DND-41 (cell line): ENCODE data around the gene CPXM2.

Experiments
- ATAC-seq: fragments of 200-7000 bp; cut with Tn5 transposase; 3 replicates; pipeline ENCODE4 v1.9.1; 2021; ENCODE audit warnings: low read depth; ENCODE audit not compliant: insufficient read depth
- DNase-seq: peaks from one replicate; pipeline ENCODE4 v3.0.0-alpha.2; 2020
- H2AFZ ChIP-seq: 2 replicates; pipeline ENCODE4 v1.6.0; 2012; ENCODE audit warnings: low read depth, low read length
- H3K27ac ChIP-seq: 2 replicates; pipeline ENCODE4 v1.5.1; 2012; ENCODE audit warnings: low read length, inconsistent platforms
- H3K27me3 ChIP-seq: fragments of 200-600 bp; sonication (generic); 2 replicates; pipeline ENCODE4 v1.6.0; 2012; ENCODE audit warnings: low read length, mild to moderate bottlenecking, inconsistent platforms; ENCODE audit not compliant: insufficient read depth, poor library complexity
- H3K36me3 ChIP-seq: 2 replicates; pipeline ENCODE4 v1.5.1; 2012; ENCODE audit warnings: low read length, inconsistent platforms; ENCODE audit not compliant: insufficient read depth
- H3K4me1 ChIP-seq: 2 replicates; pipeline ENCODE4 v1.5.1; 2012; ENCODE audit warnings: mild to moderate bottlenecking, low read length; ENCODE audit not compliant: insufficient read depth
- H3K4me2 ChIP-seq: 2 replicates; pipeline ENCODE4 v1.6.0; 2012; ENCODE audit warnings: mild to moderate bottlenecking, moderate library complexity, low read length, inconsistent platforms; ENCODE audit not compliant: insufficient read depth
- H3K4me3 ChIP-seq, 2 experiments: fragments of 200-600 bp in 1 of 2; shearing (Covaris generic) in 1 of 2; 2 replicates each; pipeline ENCODE4 v1.5.1; 2012 to 2016; ENCODE audit warnings: inconsistent platforms in 2 of 2, low read length in 2 of 2, mild to moderate bottlenecking in 2 of 2, low read depth in 1 of 2, moderate library complexity in 1 of 2
- H3K79me2 ChIP-seq: 2 replicates; pipeline ENCODE4 v1.6.0; 2012; ENCODE audit warnings: low read length, inconsistent platforms; ENCODE audit not compliant: insufficient read depth
- H3K9ac ChIP-seq: 2 replicates; pipeline ENCODE4 v1.6.0; 2012; ENCODE audit warnings: low read depth, mild to moderate bottlenecking, inconsistent platforms, low read length, moderate library complexity
- H3K9me3 ChIP-seq: 2 replicates; pipeline ENCODE4 v1.5.1; 2012; ENCODE audit warnings: low read length, moderate library complexity, mild to moderate bottlenecking, inconsistent platforms; ENCODE audit not compliant: insufficient read depth, severe bottlenecking
- H4K20me1 ChIP-seq: 2 replicates; pipeline ENCODE4 v1.6.0; 2012; ENCODE audit warnings: low read length; ENCODE audit not compliant: insufficient read depth
- CTCF ChIP-seq: IDR thresholded peaks from 2 replicates; pipeline ENCODE4 v1.5.1; 2012; ENCODE audit warnings: borderline replicate concordance, low read length, moderate library complexity, mild to moderate bottlenecking; ENCODE audit not compliant: poor library complexity, severe bottlenecking; ENCODE audit errors: extremely low read depth
- EZH2 ChIP-seq: IDR thresholded peaks from 3 replicates; pipeline ENCODE4 v1.6.1; 2012; ENCODE audit warnings: borderline replicate concordance, low read depth, mild to moderate bottlenecking, moderate library complexity, low read length, inconsistent platforms; ENCODE audit not compliant: severe bottlenecking

Gene CPXM2

GRCh38 chr10:123912466-123912865 lies 20.9 kb upstream of the CPXM2 start:
- ATAC-seq: no peak
- Histone ChIP-seq H2AFZ (no peak overlapping the region), H3K27ac (no peak overlapping the region), H3K9me3 (no peaks in the 10 kb centered on the region), H3K27me3 (peaks cover 34% of the 10 kb centered on the region), H3K9ac (no peak overlapping the region), H3K4me3 (no peak overlapping the region), H3K4me1 (no peaks in the 10 kb centered on the region), H4K20me1 (no peaks in the 10 kb centered on the region), H3K36me3 (no peaks in the 10 kb centered on the region), H3K4me2 (no peak overlapping the region), H3K79me2 (no peaks in the 10 kb centered on the region)
- no peak for DNase-seq
- TF ChIP-seq EZH2 (no peak), CTCF (no peak)

GRCh38 chr10:123911866-123912265 lies 20.3 kb upstream of the CPXM2 start:
- no peaks in the 10 kb centered on the region for H3K9me3 ChIP-seq
- no peaks in the 10 kb centered on the region for H3K79me2 ChIP-seq
- H3K9ac ChIP-seq: no peak overlapping the region
- H3K4me2 ChIP-seq: no peak overlapping the region
- H3K4me1 ChIP-seq: no peaks in the 10 kb centered on the region
- TF ChIP-seq EZH2 (no peak), CTCF (no peak)
- H3K27ac ChIP-seq: no peak overlapping the region
- no peaks in the 10 kb centered on the region for H4K20me1 ChIP-seq
- H3K36me3 ChIP-seq: no peaks in the 10 kb centered on the region
- no peak overlapping the region for H2AFZ ChIP-seq
- ATAC-seq (no peak), DNase-seq (no peak)
- no peak overlapping the region for H3K4me3 ChIP-seq
- peaks cover 36% of the 10 kb centered on the region for H3K27me3 ChIP-seq

- TF ChIP-seq EZH2: no peak
- no peak for TF ChIP-seq CTCF
- DNase-seq (no peak), ATAC-seq (no peak)
- Histone ChIP-seq H3K27me3 (peaks cover 27% of the 10 kb centered on the region), H2AFZ (no peak overlapping the region), H3K36me3 (no peaks in the 10 kb centered on the region), H3K27ac (no peak overlapping the region), H4K20me1 (no peaks in the 10 kb centered on the region), H3K9ac (no peak overlapping the region), H3K4me2 (no peak overlapping the region), H3K4me3 (no peak overlapping the region), H3K4me1 (no peaks in the 10 kb centered on the region), H3K9me3 (no peaks in the 10 kb centered on the region), H3K79me2 (no peaks in the 10 kb centered on the region)
Observed at GRCh38 chr10:123909866-123910265, 18.3 kb upstream of the CPXM2 start.

GRCh38 chr10:123909426-123909825 lies 17.8 kb upstream of the CPXM2 start:
- Histone ChIP-seq H3K4me3 (no peak overlapping the region), H4K20me1 (no peaks in the 10 kb centered on the region), H3K36me3 (no peaks in the 10 kb centered on the region), H3K4me1 (no peaks in the 10 kb centered on the region), H3K9me3 (no peaks in the 10 kb centered on the region), H2AFZ (no peak overlapping the region), H3K27ac (no peak overlapping the region), H3K4me2 (no peak overlapping the region), H3K79me2 (no peaks in the 10 kb centered on the region), H3K9ac (no peak overlapping the region), H3K27me3 (peaks cover 23% of the 10 kb centered on the region)
- TF ChIP-seq CTCF (no peak), EZH2 (no peak)
- DNase-seq (no peak), ATAC-seq (no peak)
